HepG2 (cell line): ENCODE results near the gene PPP4R3A. TPM values are rescaled to one million over a fixed set of nuclear protein-coding genes. Genes with fewer than 3 reads are reported as not detected.

Source experiments
- ADNP ChIP-seq: sonication (generic); formaldehyde crosslinking; IDR thresholded peaks from 2 replicates; pipeline ENCODE4 v1.4.0; 2020; ENCODE audit warnings: missing genetic modification reagents
- BCL6 ChIP-seq: IDR thresholded peaks from 2 replicates; pipeline ENCODE4 v1.6.1; 2016; ENCODE audit warnings: missing genetic modification reagents, missing compliant biosample characterization
- CC2D1A ChIP-seq: sonication (generic); formaldehyde crosslinking; IDR thresholded peaks from 2 replicates; pipeline ENCODE4 v1.8.1; 2023; ENCODE audit warnings: mild to moderate bottlenecking, missing genetic modification reagents
- CCAR2 ChIP-seq: fragments of 200-400 bp; formaldehyde crosslinking; optimal IDR thresholded peaks from 2 replicates; pipeline ENCODE3; 2018; ENCODE audit warnings: low read depth, mild to moderate bottlenecking, low read length, moderate library complexity
- FOXO4 ChIP-seq: sonication (generic); formaldehyde crosslinking; conservative IDR thresholded peaks from 2 replicates; pipeline ENCODE4 v1.8.1; 2023; ENCODE audit warnings: missing genetic modification reagents
- FOXP1 ChIP-seq, 2 experiments: fragments of 450-650 bp in 1 of 2; IDR thresholded peaks; 2 replicates each; pipeline ENCODE4 v1.6.1; 2017 to 2018; ENCODE audit warnings: antibody characterized with exemption in 1 of 2
- GZF1 ChIP-seq: sonication (generic); formaldehyde crosslinking; IDR thresholded peaks from 2 replicates; pipeline ENCODE4 v1.5.1; 2020; ENCODE audit warnings: mild to moderate bottlenecking, missing genetic modification reagents
- HIVEP1 ChIP-seq: sonication (generic); formaldehyde crosslinking; IDR thresholded peaks from 2 replicates; pipeline ENCODE4 v1.4.0; 2020; ENCODE audit warnings: mild to moderate bottlenecking, missing genetic modification reagents
- HOXA7 ChIP-seq: sonication (generic); formaldehyde crosslinking; IDR thresholded peaks from 2 replicates; pipeline ENCODE4 v1.8.1; 2022; ENCODE audit warnings: mild to moderate bottlenecking, missing genetic modification reagents, moderate library complexity
- MYC ChIP-seq: sonication (generic); formaldehyde crosslinking; IDR thresholded peaks from 2 replicates; pipeline ENCODE4 v1.9.0; 2021; ENCODE audit warnings: missing genetic modification reagents, borderline replicate concordance
- RBM39 ChIP-seq: fragments of 200-400 bp; formaldehyde crosslinking; IDR thresholded peaks from one replicate; pipeline ENCODE4 v1.6.1; 2018; ENCODE audit warnings: antibody characterized with exemption, mild to moderate bottlenecking, low read depth, low read length; ENCODE audit not compliant: poor library complexity, severe bottlenecking
- SP5 ChIP-seq: IDR thresholded peaks from 2 replicates; pipeline ENCODE4 v1.6.1; 2016; ENCODE audit warnings: low read depth, borderline replicate concordance
- STAT5B ChIP-seq: sonication (generic); formaldehyde crosslinking; IDR thresholded peaks from 2 replicates; pipeline ENCODE4 v1.4.0; 2020; ENCODE audit warnings: missing genetic modification reagents
- TBP ChIP-seq: sonication (generic); formaldehyde crosslinking; IDR thresholded peaks from 2 replicates; pipeline ENCODE4 v1.5.0; 2020; ENCODE audit warnings: missing genetic modification reagents
- TOE1 ChIP-seq: sonication (generic); formaldehyde crosslinking; IDR thresholded peaks from 2 replicates; pipeline ENCODE4 v1.4.0; 2020; ENCODE audit warnings: mild to moderate bottlenecking, missing genetic modification reagents
- ZFAT ChIP-seq: sonication (generic); formaldehyde crosslinking; conservative IDR thresholded peaks from 2 replicates; pipeline ENCODE4 v1.8.1; 2023; ENCODE audit warnings: missing genetic modification reagents, inconsistent platforms
- ZNF275 ChIP-seq: sonication (generic); formaldehyde crosslinking; IDR thresholded peaks from 2 replicates; pipeline ENCODE4 v1.8.0; 2022; ENCODE audit warnings: missing genetic modification reagents, mild to moderate bottlenecking, inconsistent platforms, borderline replicate concordance
- ZNF530 ChIP-seq: sonication (generic); formaldehyde crosslinking; IDR thresholded peaks from 2 replicates; pipeline ENCODE4 v1.5.0; 2020; ENCODE audit warnings: low read depth, mild to moderate bottlenecking, missing genetic modification reagents
- ZNF709 ChIP-seq: sonication (generic); formaldehyde crosslinking; IDR thresholded peaks from 2 replicates; pipeline ENCODE4 v1.5.0; 2020; ENCODE audit warnings: mild to moderate bottlenecking, missing genetic modification reagents
- ZNF75D ChIP-seq: sonication (generic); formaldehyde crosslinking; IDR thresholded peaks from 2 replicates; pipeline ENCODE4 v1.8.1; 2023; ENCODE audit warnings: missing genetic modification reagents, mild to moderate bottlenecking, borderline replicate concordance
- ZZZ3 ChIP-seq: sonication (generic); formaldehyde crosslinking; IDR thresholded peaks from 2 replicates; pipeline ENCODE4 v1.4.0; 2020; ENCODE audit warnings: missing genetic modification reagents, mild to moderate bottlenecking, borderline replicate concordance
- polyA plus RNA-seq, 8 experiments: library from polyadenylated mRNA; depleted of rRNA in 3 of 8; stranded (reverse) in 7 of 8; unstranded in 1 of 8; fragments of >200 nt; fragmentation: Illumina TruSeq in 4 of 8; extraction: Trizol in 4 of 8; gene quantifications; 2 replicates each; pipeline versions ENCODE4 v1.2.1 to v1.2.3, GENCODE V29; 2011 to 2016; ENCODE audit warnings: low read depth in 4 of 8, missing spikeins in 1 of 8, mixed read lengths in 1 of 8; ENCODE audit not compliant: insufficient read depth in 1 of 8
- total RNA-seq, 5 experiments: library from RNA; depleted of rRNA; stranded (reverse); fragments of >200 nt; fragmentation: Illumina TruSeq; extraction: Trizol; gene quantifications; 2 replicates each; pipeline ENCODE4 v1.2.3, GENCODE V29; 2016; ENCODE audit warnings: low read depth in 1 of 5
- TF ChIP-seq, protein P1 (sequence below): sonication (generic); formaldehyde crosslinking; IDR thresholded peaks from 2 replicates; pipeline ENCODE4 v1.4.0; 2020; ENCODE audit warnings: missing genetic modification reagents
- TF ChIP-seq, protein P2 (sequence below): sonication (generic); formaldehyde crosslinking; IDR thresholded peaks from 2 replicates; pipeline ENCODE4 v1.8.1; 2023; ENCODE audit warnings: mild to moderate bottlenecking, inconsistent platforms, moderate library complexity, missing genetic modification reagents, borderline replicate concordance

The PPP4R3A gene
- total and polyA plus RNA-seq, 2 of the 13 experiments (the other 11 are each of a cell fraction or from before 2014, with no cell fraction given) = 22.5 to 57.4 TPM

GRCh38 chr14:91554535-91555332, 44.6 kb upstream of the PPP4R3A start (continued):
- TF ChIP-seq, protein P1, sequence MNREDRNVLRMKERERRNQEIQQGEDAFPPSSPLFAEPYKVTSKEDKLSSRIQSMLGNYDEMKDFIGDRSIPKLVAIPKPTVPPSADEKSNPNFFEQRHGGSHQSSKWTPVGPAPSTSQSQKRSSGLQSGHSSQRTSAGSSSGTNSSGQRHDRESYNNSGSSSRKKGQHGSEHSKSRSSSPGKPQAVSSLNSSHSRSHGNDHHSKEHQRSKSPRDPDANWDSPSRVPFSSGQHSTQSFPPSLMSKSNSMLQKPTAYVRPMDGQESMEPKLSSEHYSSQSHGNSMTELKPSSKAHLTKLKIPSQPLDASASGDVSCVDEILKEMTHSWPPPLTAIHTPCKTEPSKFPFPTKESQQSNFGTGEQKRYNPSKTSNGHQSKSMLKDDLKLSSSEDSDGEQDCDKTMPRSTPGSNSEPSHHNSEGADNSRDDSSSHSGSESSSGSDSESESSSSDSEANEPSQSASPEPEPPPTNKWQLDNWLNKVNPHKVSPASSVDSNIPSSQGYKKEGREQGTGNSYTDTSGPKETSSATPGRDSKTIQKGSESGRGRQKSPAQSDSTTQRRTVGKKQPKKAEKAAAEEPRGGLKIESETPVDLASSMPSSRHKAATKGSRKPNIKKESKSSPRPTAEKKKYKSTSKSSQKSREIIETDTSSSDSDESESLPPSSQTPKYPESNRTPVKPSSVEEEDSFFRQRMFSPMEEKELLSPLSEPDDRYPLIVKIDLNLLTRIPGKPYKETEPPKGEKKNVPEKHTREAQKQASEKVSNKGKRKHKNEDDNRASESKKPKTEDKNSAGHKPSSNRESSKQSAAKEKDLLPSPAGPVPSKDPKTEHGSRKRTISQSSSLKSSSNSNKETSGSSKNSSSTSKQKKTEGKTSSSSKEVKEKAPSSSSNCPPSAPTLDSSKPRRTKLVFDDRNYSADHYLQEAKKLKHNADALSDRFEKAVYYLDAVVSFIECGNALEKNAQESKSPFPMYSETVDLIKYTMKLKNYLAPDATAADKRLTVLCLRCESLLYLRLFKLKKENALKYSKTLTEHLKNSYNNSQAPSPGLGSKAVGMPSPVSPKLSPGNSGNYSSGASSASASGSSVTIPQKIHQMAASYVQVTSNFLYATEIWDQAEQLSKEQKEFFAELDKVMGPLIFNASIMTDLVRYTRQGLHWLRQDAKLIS (CRISPR knock-in tag) = no peak
- no peak for TF ChIP-seq FOXO4 (CRISPR knock-in tag)
- no peak for TF ChIP-seq ZNF75D (CRISPR knock-in tag)
- no peak for TF ChIP-seq TBP (CRISPR knock-in tag)
- TF ChIP-seq HOXA7 (CRISPR knock-in tag) = no peak
- TF ChIP-seq HIVEP1 (CRISPR knock-in tag) = no peak; the same call in 1 of the 2 replicates
- TF ChIP-seq ADNP (CRISPR knock-in tag) = no peak
- TF ChIP-seq, protein P2, sequence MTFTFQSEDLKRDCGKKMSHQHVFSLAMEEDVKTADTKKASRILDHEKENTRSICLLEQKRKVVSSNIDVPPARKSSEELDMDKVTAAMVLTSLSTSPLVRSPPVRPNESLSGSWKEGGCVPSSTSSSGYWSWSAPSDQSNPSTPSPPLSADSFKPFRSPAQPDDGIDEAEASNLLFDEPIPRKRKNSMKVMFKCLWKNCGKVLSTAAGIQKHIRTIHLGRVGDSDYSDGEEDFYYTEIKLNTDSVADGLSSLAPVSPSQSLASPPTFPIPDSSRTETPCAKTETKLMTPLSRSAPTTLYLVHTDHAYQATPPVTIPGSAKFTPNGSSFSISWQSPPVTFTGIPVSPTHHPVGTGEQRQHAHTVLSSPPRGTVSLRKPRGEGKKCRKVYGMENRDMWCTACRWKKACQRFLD (CRISPR knock-in tag) = no peak
- TF ChIP-seq RBM39 = no peak
- no peak for TF ChIP-seq FOXP1 (IDR thresholded peaks at IDR 0.05)
- no peak for TF ChIP-seq FOXP1 (CRISPR knock-in tag; IDR thresholded peaks at IDR 0.05)
- TF ChIP-seq CC2D1A (CRISPR knock-in tag) = no peak
- TF ChIP-seq STAT5B (CRISPR knock-in tag) = no peak
- TF ChIP-seq ZNF275 (CRISPR knock-in tag) = no peak
- TF ChIP-seq ZNF709 (CRISPR knock-in tag) = no peak
- no peak for TF ChIP-seq CCAR2
- TF ChIP-seq SP5 (CRISPR knock-in tag) = 0 out of 2 replicates have a peak, but pooled peaks have one; percentile 34
- TF ChIP-seq ZNF530 (CRISPR knock-in tag) = no peak
- TF ChIP-seq MYC (CRISPR knock-in tag) = no peak; the same call in 1 of the 2 replicates
- no peak for TF ChIP-seq GZF1 (CRISPR knock-in tag)
- TF ChIP-seq TOE1 (CRISPR knock-in tag) = no peak
- no peak for TF ChIP-seq ZFAT (CRISPR knock-in tag)
- no peak for TF ChIP-seq BCL6 (CRISPR knock-in tag)
- TF ChIP-seq ZZZ3 (CRISPR knock-in tag) = no peak
